GM18519 (cell line): ENCODE data around the gene FGF4.

Source experiments
- ATAC-seq: cut with Tn5 transposase; IDR thresholded peaks from one replicate; pipeline ENCODE4 v1.9.1; 2021; ENCODE audit warnings: mild to moderate bottlenecking, moderate library complexity; ENCODE audit not compliant: unreplicated experiment, low FRiP score

Gene FGF4

DNA sequence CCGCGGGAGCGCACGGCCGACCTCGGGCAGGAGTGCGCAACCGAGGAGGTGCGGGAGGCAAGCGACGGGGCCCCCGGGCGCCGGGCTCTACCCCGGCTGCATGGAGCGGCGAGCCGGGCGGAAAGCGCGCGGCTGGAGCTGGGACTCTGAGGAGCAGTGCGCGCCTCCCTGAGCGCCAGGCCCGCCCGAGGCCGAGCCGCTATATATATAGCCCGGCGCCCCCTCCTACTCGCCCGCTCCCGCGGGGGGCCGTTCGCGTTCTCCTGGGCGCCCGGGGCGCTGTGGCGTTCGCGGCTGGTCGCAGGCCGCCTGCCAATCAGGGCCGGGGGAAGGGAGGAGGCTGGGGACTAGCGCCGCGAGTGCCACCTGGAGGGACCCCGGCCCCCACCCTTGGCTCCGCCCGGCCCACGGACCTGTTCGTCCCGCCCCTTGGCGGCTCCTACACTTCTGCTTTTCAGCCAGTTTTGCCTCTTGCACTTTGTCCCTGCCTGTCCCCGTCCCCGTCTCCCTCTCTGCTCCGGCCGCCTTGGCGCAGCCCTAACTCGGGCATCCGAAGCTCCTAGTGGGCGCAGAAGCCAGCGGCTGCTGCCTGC, at the start of gene FGF4:
TSS of gene FGF4 (minus strand) at position 179 of the 593 bp plus-strand sequence. CDS start 257 bp downstream, outside the sequence.
- no peak for ATAC-seq

- no peak for ATAC-seq
These were observed 48.6 kb upstream of the FGF4 start for GRCh38 chr11:69823641-69824265.

- ATAC-seq, result no peak
These were observed 47.7 kb upstream of the FGF4 start for GRCh38 chr11:69822676-69823494.

- ATAC-seq, result no peak
These were observed 46.4 kb upstream of the FGF4 start for GRCh38 chr11:69821511-69822040.

GRCh38 chr11:69820441-69820840, 45.3 kb upstream of the FGF4 start:
- ATAC-seq, result no peak

- no peak for ATAC-seq
These were observed 44.5 kb upstream of the FGF4 start for GRCh38 chr11:69819541-69820070.

- no peak for ATAC-seq
These were observed 43.7 kb upstream of the FGF4 start, which contains the start of gene FGF3 for GRCh38 chr11:69818603-69819441. TSS of gene FGF3 (minus strand) at chr11:69819416. CDS start at chr11:69818933, 483 bp downstream.

GRCh38 chr11:69818231-69818602, 43.1 kb upstream of the FGF4 start:
- no peak for ATAC-seq

GRCh38 chr11:69817265-69818230, 42.4 kb upstream of the FGF4 start:
- no peak for ATAC-seq

- no peak for ATAC-seq
These were observed 41.5 kb upstream of the FGF4 start for GRCh38 chr11:69816671-69817070.

GRCh38 chr11:69815973-69816372, 40.8 kb upstream of the FGF4 start:
- ATAC-seq, result no peak

DNA sequence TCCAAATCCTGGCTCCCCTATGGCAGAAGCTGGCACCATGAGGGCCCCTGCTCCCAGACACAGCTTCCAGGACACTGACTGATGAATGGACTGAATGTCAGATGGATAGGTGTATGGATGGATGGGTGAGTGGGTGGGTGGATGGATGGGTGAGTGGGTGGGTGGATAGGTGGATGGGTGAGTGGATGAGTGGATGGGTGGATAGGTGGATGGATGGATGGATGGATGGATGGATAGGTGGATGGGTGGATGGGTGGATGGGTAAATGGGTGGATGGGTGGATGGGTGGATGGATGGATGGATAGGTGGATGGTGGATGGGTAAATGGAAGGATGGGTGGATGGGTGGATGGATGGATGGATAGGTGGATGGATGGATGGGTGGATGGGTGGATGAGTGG, 39.8 kb upstream of the FGF4 start:
- ATAC-seq, result no peak

DNA sequence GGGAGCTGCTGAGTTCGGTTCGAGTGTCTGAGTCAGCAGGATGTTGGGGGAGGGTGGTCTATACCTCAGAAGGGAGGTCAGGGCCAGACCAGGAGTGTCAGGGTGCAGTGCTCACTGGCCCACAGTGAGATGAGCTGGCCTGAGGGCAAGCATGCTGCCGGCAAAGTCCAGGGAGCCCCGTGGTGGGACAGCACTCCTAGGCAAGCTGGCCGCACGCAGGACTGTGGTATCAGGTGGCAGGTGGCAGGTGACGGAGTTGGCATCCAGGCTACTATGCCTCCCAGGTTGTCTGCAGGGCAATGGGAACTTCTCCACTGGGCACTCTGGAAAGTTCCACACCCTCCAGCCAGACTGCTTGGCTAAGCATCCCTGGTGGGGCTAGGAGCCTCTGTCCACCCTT, 39.3 kb upstream of the FGF4 start:
- ATAC-seq, result no peak

DNA sequence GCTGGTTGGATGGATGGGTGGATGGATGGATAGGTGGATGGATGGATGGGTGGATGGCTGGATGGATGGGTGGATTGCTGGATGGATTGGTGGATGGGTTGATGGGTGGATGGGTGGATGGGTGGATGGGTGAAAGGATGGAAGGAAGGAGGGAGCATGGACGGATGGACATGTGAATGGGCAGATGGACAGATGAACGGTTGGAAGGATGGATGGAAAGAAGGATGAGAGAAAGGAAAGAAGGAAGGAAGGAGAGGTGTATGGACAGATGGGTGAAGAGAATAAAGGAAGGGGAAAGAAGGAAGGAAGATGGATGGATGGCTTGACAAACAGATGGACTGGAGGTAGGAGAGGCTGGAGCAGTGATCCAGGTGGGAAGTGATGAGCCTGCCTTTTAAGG, 38.7 kb upstream of the FGF4 start:
- no peak for ATAC-seq

DNA sequence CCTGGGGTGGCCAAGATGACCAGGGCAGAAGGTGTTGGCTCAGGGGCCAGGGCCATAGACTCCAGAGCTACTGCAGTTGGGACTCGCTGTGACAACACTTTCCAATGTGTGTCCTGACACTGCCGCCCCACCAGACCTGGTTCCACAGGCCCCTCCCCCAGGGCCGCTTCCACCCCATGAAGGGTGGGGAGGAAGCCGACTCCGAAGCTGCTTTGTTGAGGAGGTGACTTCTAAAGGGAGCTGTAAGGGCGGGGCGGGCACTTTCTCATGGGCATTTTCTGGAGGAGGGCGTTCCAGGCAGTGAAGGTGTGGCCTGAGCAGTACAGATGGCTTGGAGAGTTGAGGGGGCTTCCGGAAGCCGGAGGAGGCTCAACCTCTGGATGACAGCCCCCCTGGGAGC, 37.8 kb upstream of the FGF4 start:
- ATAC-seq, result no peak

GRCh38 chr11:69812256-69812655, 37.1 kb upstream of the FGF4 start:
- ATAC-seq, result no peak

GRCh38 chr11:69811431-69811830, 36.3 kb upstream of the FGF4 start:
- no peak for ATAC-seq

- ATAC-seq, result no peak
These were observed 35.4 kb upstream of the FGF4 start for GRCh38 chr11:69810289-69811118.
